Glomerular endothelial cell (primary cell): Measurements from ENCODE around the gene OGA. TPM values are rescaled to one million over a fixed set of nuclear protein-coding genes. Genes with fewer than 3 reads are reported as not detected.
A peak's percentile ranks its signal among the peaks of the same experiment; 100 is the strongest.

Experiments used
- DNase-seq: peaks from one replicate; pipeline ENCODE4 v3.0.0-alpha.2; 2011; ENCODE audit warnings: low read depth, low spot score; ENCODE audit errors: extremely low read depth
- total RNA-seq: library from RNA; depleted of rRNA; stranded (reverse); fragments of >200 nt; gene quantifications from 2 replicates; pipeline ENCODE4 v1.2.3, GENCODE V29; 2015

Gene OGA
- total RNA-seq, result 65.1 and 102 TPM in 2 replicates

DNA sequence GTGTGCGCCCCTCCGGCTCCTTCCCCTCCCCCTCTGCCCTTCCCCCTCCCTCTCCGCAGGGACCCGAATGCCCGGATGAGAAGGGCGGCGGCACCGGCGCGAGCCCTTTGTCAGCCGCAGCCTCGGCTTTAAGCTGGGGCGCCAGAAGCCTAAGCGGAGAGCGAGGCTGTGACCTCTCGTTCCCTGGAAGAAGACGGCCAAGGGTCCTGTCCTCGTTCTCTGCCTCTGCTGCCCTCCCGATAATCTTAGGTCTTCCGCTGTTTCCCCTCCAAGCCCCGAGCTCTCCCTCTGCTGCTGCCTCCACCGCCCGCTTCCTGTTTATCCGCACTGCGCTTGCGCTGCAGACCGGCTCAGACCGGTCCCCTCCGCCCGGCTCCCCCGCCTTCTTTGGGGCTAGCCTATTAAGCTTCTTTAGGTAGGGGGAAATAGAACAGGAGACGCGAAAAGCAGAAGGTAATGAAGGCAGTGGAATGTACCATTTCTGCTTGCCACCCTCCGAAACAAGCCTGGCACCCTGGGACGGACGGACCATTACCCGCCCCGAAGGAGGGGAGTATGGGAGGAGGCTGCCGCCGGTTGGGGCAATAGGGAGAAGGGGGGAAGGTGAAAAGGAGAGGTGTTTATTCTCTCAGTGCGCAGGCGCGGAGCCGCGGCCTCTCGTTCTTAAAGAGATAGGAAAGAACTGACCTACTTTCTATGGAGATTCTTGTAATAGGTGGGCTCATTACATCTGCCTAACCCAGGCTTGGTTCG, at the start of gene OGA:
Gene OGA (minus strand): TSS at position 326 of the 753 bp plus-strand sequence. CDS start 422 bp downstream, outside the sequence.
- peak; percentile 96 for DNase-seq

DNA sequence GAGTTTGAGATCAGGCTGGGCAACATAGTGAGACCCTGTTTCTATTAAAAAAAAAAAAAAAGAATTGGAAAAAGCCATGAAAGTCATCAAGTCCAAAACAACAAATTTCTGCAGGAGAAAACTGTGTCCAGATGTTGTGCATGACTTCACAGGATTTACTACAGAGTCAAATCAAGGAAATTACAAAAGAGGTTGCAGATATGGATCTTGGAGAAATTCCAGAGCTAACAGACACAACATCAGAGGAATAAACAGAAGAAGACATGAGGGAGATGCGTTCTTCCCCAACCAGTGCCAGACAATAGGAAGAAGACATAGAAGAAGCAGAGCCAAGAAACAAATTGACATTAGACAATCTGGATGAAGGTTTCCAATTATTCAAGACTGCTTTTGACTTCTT, 49.7 kb upstream of the OGA start:
- DNase-seq, result no peak

DNA sequence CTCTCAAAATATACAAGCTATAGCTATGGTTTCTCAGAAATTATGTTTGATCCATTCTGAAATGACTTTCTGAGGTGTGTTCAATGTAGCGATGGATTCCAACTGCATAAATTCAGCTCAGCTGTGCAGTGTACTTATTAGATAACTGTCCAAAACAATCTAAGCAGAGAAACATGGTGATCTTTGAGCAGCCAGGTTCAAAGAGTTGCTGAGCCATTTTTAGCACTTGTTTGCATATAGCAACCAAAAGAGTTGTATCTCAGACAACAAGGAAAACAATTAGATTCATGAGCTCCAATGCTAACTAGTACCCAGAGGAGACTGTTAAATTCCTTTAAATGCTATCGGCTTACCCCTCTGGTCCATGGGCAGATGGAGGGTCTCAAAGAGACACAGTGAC, 41.3 kb upstream of the OGA start:
- no peak for DNase-seq

DNA sequence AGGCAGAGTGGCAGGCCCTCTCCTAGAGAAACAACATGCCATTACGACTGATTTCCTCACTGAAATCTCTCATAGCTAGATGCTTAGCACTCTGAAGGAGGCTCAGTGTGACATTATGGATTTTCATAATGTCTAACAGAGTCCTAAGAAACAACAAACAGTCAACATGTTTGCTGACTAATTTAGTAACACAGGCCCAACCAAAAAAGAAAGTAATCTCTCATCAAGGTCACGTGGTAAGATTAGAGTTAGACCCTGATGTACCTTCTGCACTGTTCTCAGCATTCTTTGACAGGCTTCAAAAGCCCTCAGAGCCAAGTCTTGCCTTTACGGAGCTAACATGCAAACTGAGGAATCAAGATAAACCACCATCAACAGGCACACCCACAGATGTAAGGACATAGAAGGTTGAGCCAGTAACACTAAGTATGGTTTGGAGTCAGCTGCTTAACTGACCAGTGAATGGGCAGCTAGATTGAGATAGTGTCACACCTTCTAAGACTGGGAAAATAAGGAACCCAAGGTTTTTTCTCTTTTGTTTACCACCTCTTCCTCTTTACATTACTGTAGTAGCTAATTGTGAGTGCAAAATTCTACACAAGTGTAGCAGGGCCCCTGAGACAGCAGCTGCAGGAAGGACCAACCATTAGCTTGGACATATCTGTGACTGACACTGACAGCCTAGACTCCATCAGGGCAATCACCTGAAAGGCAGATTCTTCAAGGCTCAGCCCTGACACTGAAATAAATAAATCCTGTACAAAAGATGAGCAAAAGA, 40.7 kb upstream of the OGA start:
- no peak for DNase-seq

DNA sequence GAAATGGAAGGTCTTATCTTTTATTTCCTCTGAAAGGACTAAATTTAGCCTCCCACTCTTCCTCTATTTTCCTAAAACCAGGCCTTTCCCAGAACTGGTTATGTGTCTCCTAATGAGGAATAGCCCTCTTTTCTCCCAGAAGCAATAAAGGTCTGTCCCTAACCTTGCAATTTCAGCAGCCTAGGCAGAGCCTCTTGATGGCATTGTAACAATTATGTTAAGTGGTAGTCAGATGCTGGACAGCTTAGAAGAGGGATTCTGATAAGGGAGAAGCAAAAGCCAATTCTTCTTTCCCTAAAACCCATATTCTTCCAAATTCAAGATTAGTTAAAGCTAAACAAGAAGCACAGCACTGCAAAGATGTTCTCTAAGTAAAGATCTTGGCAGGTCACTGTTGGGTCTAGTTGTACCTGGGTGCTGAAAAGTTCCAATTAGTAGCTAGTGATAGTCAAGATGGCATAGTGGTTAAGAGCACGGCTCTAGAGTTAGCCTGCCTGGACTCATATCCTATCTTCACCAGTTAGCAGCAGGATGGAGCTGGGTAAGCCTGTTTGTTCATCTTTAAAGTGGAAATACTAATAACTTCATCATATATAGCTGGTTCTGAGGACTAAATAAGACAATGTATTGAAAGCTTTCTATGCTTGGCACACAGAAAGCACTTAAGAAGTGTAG, 39.7 kb upstream of the OGA start:
- no peak for DNase-seq

DNA sequence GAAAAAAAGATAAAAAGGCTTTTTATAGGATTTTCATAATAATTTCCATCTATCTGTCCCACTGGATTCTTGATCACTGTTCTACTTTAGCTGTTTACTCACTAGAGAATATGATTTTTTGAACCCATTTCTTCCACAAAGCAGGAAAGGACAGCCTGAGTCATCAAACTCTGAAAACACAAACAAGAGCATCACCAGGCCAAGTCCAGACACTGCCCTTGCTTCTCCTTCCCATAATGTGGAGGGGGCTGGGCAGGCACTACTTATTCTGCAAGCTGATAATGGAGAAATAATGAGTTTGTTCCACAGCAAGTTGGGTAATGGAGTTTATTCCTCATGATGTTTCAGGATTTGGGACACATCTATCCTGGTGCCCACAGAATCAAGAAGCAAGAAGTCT, 38.4 kb upstream of the OGA start:
- no peak for DNase-seq

DNA sequence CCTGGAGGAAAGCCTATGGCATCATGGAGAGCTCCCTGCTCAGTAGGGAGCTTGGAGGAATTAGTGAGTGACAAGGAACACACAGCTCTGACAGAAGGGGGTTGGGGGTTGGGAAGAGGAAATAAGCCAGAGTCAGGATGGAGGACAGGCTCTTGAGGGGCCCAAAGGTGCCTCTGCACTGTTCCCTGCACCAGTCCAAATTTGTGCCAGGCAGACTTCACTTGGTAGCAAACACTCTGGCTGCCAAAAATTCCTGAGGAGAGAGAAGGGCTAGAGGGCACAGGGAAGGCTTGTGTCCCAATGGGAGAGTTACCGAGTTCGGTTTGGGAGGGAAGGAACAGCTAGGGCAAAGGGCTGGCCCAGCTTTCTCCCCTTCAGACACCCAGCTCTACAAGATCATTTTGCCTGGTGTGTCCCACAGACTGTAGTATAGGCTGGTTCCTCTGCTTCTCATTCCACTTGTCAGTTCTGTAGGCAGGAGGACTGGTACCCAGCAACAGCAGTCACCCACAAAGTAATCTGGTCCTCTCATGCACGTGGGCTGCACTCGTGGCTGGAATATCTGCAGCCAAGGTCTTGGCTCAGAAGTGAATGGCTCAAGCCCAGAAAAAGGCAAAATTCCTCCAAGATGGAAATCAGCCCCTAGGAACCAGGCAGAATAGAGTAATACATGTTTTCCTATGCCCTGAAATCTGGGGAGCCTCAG, 33.3 kb upstream of the OGA start:
- no peak for DNase-seq

DNA sequence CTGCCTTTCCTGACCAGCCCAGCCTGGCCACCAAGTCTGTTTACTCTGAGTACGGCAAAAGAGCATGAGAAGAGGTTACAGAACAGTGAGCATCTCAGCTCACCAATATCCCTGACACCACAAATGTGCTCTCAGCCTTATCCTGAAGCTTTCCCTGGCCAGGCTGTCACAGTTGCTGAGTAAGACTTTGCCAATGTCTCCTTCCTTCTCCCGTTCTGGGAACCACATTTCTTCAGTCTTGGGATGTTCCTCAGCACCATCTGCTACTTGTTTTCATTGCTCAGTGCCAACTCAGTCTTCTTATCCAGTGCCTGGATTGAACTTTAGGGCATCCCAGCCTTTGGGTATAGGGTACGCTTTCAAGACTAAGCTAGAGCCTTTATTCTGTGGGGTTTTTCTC, 32.5 kb upstream of the OGA start:
- no peak for DNase-seq

DNA sequence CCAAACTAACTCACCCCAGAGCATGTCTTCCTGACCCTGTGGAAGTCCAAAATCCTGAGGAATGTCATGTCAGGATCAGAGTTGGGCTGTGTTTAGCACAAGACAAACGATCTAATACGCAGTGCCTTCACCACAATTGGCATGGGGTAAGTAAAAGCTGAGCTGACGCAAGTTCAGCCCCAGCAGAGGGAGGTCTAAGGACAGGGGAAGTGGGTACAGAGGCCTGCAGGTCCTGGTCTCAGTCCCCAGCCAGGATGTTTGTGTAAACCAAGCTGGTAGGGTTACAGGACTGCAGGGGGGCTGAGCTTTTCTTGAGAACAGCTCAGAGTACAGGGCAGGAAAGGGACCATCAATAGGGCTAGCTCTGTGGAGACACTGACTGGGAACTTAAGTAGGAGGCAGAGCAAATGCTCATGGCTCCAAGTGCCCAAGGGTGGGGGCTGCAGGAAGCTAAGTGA, 30.7 kb upstream of the OGA start:
- no peak for DNase-seq

DNA sequence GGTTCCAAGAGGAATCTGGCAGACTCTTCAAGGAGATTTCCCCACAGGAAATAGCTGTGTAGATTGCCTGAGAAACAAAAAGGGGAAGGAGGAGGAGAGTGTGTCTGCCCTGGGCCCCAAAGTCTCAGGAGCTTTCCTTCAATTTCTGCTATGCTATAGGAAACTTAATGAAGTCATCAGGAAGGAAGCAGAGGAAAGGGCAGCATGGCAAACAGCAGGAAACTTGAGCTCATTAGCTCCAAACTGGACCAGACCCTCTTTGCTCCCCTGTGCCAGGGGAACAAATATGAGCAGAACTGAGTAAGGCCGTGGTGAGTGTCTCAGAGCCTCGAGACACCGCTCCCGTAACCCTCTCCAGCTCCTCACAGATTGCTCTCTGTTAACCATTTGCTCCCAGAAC, 30.2 kb upstream of the OGA start:
- DNase-seq, result no peak

DNA sequence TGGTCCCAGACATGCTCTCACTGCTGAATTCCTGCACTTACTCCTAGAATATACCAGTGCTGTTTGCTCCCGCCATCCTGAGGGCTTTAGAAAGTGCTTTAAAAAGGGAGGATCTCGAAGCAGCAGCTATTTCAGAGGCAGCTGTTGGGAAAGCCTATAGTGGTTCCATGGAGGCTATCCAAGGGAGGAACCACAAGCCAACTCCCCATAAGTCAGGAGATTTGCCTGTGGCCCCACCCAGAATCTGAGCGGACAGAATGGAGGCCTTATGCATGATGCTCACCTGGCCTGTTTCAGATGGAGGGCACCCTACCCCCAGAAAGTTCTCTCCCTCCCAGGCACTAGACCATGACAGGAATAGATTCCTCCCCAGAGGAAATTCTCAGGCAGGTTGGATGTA, 27.6 kb upstream of the OGA start:
- no peak for DNase-seq

DNA sequence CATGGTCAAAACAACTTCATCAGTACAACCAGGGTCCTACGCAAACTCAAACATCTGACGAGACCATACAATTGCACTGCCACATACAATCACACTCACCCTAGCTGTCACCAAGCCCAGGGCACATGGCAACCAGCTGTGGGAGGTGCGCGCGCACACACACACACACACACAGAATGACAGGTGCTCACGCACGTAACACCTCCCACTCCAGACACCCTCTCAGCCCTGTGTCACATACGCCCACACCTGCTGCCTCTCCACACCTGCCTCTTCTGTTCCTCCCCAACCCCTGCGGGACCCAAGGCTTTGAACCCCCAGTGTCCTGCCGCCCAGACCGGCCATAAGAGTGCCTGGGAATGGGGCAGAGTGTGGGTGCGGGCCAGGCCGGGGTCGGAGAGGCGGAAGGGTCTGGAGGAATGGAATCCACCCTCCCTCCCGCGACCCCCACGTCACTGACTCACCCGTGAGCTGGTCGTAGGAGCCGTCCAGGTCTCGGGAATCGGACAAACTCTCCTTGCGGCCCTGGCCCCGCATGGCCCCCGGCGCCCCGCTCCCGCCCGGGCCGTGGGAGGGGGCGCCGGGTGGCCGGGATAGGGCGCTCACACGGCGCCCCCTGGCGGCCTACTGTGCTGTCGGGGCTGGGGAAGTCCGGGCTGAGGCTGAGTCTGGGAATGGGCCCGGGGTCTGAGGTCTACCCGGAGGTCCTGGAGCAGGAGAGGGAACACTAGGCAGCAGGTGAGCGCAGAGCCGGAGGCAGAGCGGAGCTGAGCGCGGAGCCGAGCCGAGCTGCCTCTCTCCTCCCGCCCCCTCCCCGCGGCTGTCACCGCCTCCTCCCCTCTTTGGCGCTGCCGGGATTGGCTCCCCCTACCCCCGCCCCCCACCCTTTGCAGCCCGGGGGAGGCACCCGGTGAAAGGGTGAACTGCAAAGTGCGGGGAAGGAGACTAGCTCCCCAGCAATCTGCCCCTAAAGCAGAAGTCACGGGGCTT, 25.1 kb upstream of the OGA start, which contains the start of gene KCNIP2:
Gene KCNIP2 (minus strand): TSS at position 769 of the 990 bp plus-strand sequence. CDS start 232 bp downstream, at position 537.
- no peak for DNase-seq

DNA sequence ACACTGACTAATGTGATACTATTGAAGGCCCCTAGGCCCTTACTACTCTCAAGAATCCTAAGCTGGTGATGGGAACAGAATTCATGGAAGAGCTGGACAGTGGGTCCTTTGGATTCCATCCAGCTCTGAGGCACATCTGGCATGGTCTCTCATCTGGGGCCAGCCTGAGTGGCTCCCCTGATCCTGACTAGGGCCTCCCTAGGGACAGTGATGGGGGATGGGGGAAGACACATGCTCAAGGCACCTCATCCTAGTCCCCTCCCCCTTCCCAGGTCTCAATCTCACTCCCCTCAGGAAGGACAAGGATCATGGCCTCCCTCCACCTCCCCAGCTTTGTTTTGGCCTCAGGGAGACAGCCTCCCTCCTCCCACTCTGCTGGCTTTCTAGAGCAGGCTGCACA, 23.6 kb upstream of the OGA start:
- DNase-seq, result no peak

DNA sequence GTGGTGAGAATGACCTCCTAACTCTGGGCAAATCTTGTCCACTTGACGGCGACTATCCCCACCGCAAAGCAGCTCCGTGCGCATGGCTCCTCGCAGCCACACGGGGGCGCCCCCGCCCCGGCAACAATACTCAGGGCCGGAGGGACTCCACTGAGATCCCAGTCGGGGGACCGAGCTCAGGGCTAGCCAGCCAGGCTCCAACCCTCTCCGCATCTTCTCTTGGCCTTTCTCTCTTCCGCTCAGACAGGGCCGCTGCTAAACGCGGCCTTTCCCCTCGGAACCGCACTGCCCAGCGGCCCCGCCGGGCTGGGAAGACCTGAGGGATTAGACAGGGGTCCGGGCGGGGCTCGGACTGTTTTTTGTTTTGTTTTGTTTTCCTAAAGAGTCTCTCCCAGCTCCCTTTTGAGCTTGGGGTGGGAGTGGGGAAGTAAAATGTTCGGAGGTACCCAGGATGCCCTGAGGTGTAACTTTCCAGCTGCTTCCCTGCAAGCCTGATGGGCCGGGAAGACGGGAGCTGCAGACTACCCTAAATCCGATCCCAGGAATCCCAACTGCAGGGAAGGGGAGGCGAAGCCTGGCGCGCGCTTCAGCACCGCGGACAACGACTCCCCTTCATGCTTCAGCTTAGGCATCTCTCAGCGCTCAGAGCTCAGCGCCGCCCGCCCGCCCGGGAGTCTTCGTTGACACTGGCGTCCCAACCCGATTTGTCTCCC, 22.7 kb upstream of the OGA start:
- DNase-seq, result no peak

DNA sequence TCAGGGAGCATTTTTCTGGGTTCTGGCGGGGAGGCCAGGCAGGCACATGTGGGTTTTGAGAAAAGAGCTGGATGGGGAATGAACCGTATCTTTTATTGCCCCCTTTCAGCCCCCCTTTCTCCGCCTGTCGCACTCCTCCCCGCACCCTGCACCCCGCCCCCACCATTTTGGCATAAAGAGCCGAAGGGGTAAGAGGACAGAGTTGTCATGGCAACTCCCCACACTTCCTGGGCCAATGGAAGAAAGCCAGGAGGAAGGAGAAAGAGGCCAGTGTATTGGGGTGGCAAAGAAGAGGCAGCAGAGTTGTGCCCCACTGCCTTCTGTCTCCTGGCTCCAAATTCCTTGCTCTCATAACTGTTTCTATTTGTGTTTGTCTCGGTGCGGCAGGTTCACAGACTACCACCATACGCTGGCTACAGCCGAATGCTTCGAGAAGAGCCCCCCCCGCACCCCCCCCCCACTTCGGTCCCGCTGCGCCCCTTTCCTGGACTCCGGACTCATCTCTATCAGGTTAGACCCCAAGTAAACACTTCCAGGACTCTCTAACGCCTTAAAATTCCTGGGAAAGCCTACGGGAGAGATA, 21.9 kb upstream of the OGA start:
- no peak for DNase-seq

DNA sequence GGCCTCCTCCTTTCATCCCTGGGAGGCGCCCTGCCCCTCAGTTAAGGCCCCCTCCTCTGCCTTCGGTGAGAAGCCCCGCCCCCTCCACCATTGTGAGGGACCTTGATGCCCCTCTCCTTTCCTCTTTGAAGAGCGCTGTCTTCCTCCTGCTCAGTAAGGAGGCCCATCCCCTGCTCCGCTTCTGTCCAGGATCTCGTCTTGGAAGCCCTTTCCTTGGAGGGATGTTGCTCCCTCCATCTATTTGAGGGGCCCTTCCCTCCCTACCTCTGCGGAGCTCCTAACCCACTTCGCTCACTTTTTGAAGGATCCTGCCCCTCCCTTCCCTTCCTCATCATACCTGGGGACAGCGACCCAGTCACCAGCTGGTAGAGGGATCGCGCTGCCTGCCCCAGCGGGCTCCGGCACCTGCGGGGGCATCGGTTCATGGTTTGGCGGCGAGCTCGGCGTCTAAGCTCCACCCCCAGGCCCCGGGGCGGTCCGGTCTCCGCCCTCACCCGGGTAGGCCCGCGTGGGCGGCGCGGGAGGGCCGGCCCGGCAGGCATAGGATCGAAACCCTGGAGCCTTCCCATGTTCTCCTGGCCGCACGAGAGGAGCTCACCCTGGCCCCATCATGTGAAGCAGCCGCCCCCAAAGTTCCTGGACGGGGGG, 21.3 kb upstream of the OGA start:
- no peak for DNase-seq

DNA sequence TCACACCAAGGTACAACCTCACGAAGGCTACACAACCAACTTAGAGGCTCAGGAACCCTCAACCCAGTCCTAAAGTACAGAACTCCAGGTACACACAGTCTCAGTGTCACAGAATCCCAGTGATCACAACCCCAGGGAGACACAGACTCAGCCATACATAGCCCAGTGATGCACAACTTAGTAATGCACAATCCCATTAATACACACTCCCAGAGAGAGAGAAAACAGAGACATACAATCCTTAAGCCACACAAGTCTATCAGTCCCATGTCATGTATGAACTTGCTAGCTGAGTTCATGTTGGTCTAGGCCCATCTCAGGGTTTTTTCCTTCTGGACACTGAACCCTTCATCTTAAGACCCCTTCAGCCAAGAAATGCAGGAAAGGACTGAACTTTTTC, 20.8 kb upstream of the OGA start:
- DNase-seq, result no peak

DNA sequence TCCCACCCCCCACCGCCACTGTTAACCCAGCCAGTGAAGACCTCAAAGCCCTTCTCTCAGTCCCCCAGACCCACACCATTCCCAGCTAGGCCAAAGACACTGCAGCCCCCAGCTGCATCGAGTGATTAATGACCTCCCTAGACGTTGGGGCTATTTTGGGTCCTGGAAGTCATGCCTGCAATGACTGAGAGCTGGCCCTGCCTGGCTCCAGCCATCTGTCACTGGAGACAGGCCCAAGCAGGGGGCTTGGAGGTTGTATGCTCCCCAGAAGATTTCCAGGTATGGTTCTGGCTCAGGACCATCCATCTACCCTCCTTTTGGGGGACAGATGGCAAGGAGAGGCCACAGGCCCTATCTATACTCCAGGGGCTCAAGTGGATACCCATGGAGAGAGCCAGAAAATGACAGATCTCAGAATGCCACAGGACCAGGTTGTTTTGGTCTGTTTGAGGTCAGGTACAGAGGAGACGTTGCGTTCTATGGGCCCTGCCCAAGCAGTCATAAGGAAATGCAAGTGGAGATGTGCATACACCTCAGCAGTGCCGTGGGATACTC, 20.2 kb upstream of the OGA start:
- no peak for DNase-seq
